Loucy (cell line): Measurements from ENCODE around the gene THY1.

Experiments used
- H2AFZ ChIP-seq: fragments of 200-600 bp; sonication (generic); 2 replicates; pipeline ENCODE4 v1.6.0; 2016; ENCODE audit warnings: antibody characterized with exemption, mild to moderate bottlenecking, low read length, moderate library complexity
- H3F3A ChIP-seq: fragments of 200-600 bp; 2 replicates; pipeline ENCODE4 v1.6.0; 2016; ENCODE audit warnings: antibody characterized with exemption, low read depth, mild to moderate bottlenecking
- H3K27me3 ChIP-seq: fragments of 200-600 bp; sonication (generic); 2 replicates; pipeline ENCODE4 v1.6.1; 2014; ENCODE audit warnings: low read length, mild to moderate bottlenecking; ENCODE audit not compliant: insufficient read depth, poor library complexity, severe bottlenecking
- H3K36me3 ChIP-seq: fragments of 200-600 bp; sonication (generic); 2 replicates; pipeline ENCODE4 v1.6.1; 2016; ENCODE audit warnings: low read length; ENCODE audit not compliant: insufficient read depth
- H3K4me1 ChIP-seq: fragments of 200-600 bp; sonication (generic); 2 replicates; pipeline ENCODE4 v1.5.1; 2014; ENCODE audit warnings: low read length, mild to moderate bottlenecking; ENCODE audit not compliant: insufficient read depth, poor library complexity, severe bottlenecking
- H3K4me2 ChIP-seq: fragments of 200-600 bp; sonication (generic); 2 replicates; pipeline ENCODE4 v1.6.0; 2014; ENCODE audit warnings: antibody characterized with exemption, low read length, low read depth, mild to moderate bottlenecking; ENCODE audit not compliant: poor library complexity, severe bottlenecking
- H3K4me3 ChIP-seq: fragments of 200-600 bp; sonication (generic); 2 replicates; pipeline ENCODE4 v1.5.1; 2014; ENCODE audit warnings: low read length, mild to moderate bottlenecking, mixed read lengths; ENCODE audit not compliant: poor library complexity, severe bottlenecking
- H3K79me2 ChIP-seq: fragments of 200-600 bp; sonication (generic); 2 replicates; pipeline ENCODE4 v1.6.1; 2014; ENCODE audit warnings: low read length; ENCODE audit not compliant: insufficient read depth
- H3K9ac ChIP-seq: fragments of 200-600 bp; sonication (generic); 2 replicates; pipeline ENCODE4 v1.6.0; 2014; ENCODE audit warnings: mild to moderate bottlenecking, low read depth, low read length, moderate library complexity; ENCODE audit not compliant: poor library complexity, severe bottlenecking
- H3K9me2 ChIP-seq: fragments of 200-600 bp; sonication (generic); replicated peaks from 2 replicates; pipeline ENCODE4 v1.6.1; 2016; ENCODE audit warnings: low read depth, low read length, mixed read lengths
- H3K9me3 ChIP-seq: fragments of 200-600 bp; sonication (generic); 2 replicates; pipeline ENCODE4 v1.6.1; 2014; ENCODE audit warnings: mild to moderate bottlenecking, antibody characterized with exemption, low read length, low read depth; ENCODE audit not compliant: insufficient read depth
- H4K20me1 ChIP-seq: fragments of 200-600 bp; sonication (generic); 2 replicates; pipeline ENCODE4 v1.6.0; 2014; ENCODE audit warnings: antibody characterized with exemption, low read length, mild to moderate bottlenecking; ENCODE audit not compliant: insufficient read depth, poor library complexity, severe bottlenecking
- CTCF ChIP-seq: fragments of 200-600 bp; sonication (generic); conservative IDR thresholded peaks from 2 replicates; pipeline ENCODE4 v1.5.1; 2014; ENCODE audit warnings: mild to moderate bottlenecking, antibody characterized with exemption, low read length
- EZH2phosphoT487 ChIP-seq: fragments of 200-600 bp; IDR thresholded peaks from 2 replicates; pipeline ENCODE4 v1.6.1; 2018; ENCODE audit warnings: antibody characterized with exemption, mild to moderate bottlenecking, moderate library complexity, borderline replicate concordance

The THY1 gene

GRCh38 chr11:119370486-119371046 lies 52.4 kb downstream of the THY1 start:
- no peaks in the 10 kb centered on the region for H3K9me2 ChIP-seq

GRCh38 chr11:119369132-119369925 lies 53.6 kb downstream of the THY1 start:
- Histone ChIP-seq H3K9me2 (no peaks in the 10 kb centered on the region), H4K20me1 (no peaks in the 10 kb centered on the region), H3K4me1 (peaks cover 14% of the 10 kb centered on the region), H3K9me3 (no peaks in the 10 kb centered on the region), H3F3A (no peaks in the 10 kb centered on the region), H3K79me2 (no peaks in the 10 kb centered on the region), H3K4me2 (no peak overlapping the region), H3K36me3 (no peaks in the 10 kb centered on the region), H2AFZ (no peak overlapping the region), H3K27me3 (no peaks in the 10 kb centered on the region), H3K9ac (no peak overlapping the region), H3K4me3 (no peak overlapping the region)
- TF ChIP-seq CTCF (no peak), EZH2phosphoT487 (no peak)

More at GRCh38 chr11:119370486-119371046, 52.4 kb downstream of the THY1 start:
- Histone ChIP-seq H3K27me3 (no peaks in the 10 kb centered on the region), H3K4me2 (no peak overlapping the region), H2AFZ (no peak overlapping the region), H4K20me1 (no peaks in the 10 kb centered on the region), H3F3A (no peaks in the 10 kb centered on the region), H3K36me3 (no peaks in the 10 kb centered on the region), H3K9me3 (no peaks in the 10 kb centered on the region), H3K9ac (peak overlapping the region; percentile 13), H3K4me3 (no peak overlapping the region), H3K79me2 (no peaks in the 10 kb centered on the region), H3K4me1 (peaks cover 14% of the 10 kb centered on the region)
- no peak for TF ChIP-seq CTCF
- TF ChIP-seq EZH2phosphoT487 = no peak

GRCh38 chr11:119368121-119369034 lies 54.6 kb downstream of the THY1 start:
- H3K4me2 ChIP-seq = no peak overlapping the region
- H4K20me1 ChIP-seq = no peaks in the 10 kb centered on the region

More at GRCh38 chr11:119368121-119369034, 54.6 kb downstream of the THY1 start:
- Histone ChIP-seq H3K9me2 (no peaks in the 10 kb centered on the region), H3K4me3 (no peak overlapping the region), H2AFZ (no peak overlapping the region), H3F3A (no peaks in the 10 kb centered on the region), H3K79me2 (no peaks in the 10 kb centered on the region), H3K4me1 (peaks cover 7% of the 10 kb centered on the region), H3K9ac (no peak overlapping the region), H3K36me3 (no peaks in the 10 kb centered on the region), H3K9me3 (no peaks in the 10 kb centered on the region), H3K27me3 (no peaks in the 10 kb centered on the region)
- no peak for TF ChIP-seq CTCF
- TF ChIP-seq EZH2phosphoT487 = no peak
